Dermis microvascular lymphatic vessel endothelial cell (primary cell): ENCODE results near the gene SURF1. TPM values are rescaled to one million over a fixed set of nuclear protein-coding genes. Genes with fewer than 3 reads are reported as not detected.
A peak's percentile ranks its signal among the peaks of the same experiment; 100 is the strongest.
"Not testable (repeated sequence)": the region's sequence is repeated elsewhere in the genome, so short reads cannot be mapped to it uniquely, and the experiment has no call there.

Experiments
- DNase-seq, 2 donors: peaks; one replicate each; pipeline versions ENCODE4 v3.0.0 to v3.0.0-alpha.2; 2010; ENCODE audit warnings: low read depth in 2 of 2
- total RNA-seq: library from RNA; depleted of rRNA; stranded (reverse); fragments of >200 nt; gene quantifications from 2 replicates; pipeline ENCODE4 v1.2.1, GENCODE V29; 2014

The SURF1 gene
- total RNA-seq, 1 donor from 2014 or later = 21.6 TPM

- DNase-seq = no peak
These were observed 27.2 kb upstream of the SURF1 start for GRCh38 chr9:133383438-133383837.

- no peak for DNase-seq
These were observed 26.3 kb upstream of the SURF1 start for GRCh38 chr9:133382507-133383141.

GRCh38 chr9:133380734-133381133 is 24.4 kb upstream of the SURF1 start:
- DNase-seq = no peak

GRCh38 chr9:133379153-133380086 is 23.1 kb upstream of the SURF1 start:
- no peak for DNase-seq

- DNase-seq = no peak
These were observed 22.2 kb upstream of the SURF1 start for GRCh38 chr9:133378408-133378962.

GRCh38 chr9:133377721-133378216 is 21.5 kb upstream of the SURF1 start:
- no peak for DNase-seq

- not testable (repeated sequence) for DNase-seq
These were observed 21.0 kb upstream of the SURF1 start for GRCh38 chr9:133377280-133377679.

- DNase-seq = peak; percentile 86 to 98
These were observed 19.7 kb upstream of the SURF1 start, which contains the start of the genes STKLD1 and SURF4 for GRCh38 chr9:133375724-133376654. Gene STKLD1 (plus strand): TSS chr9:133376366. CDS start chr9:133376474, 108 bp downstream. Gene SURF4 (minus strand): TSS chr9:133376060. CDS start chr9:133375969, 91 bp downstream.

GRCh38 chr9:133375116-133375723 is 18.9 kb upstream of the SURF1 start:
- DNase-seq = peak in 1 of 2 donors; percentile 54

GRCh38 chr9:133374612-133375115 is 18.4 kb upstream of the SURF1 start:
- peak in 1 of 2 donors; percentile 36 for DNase-seq

GRCh38 chr9:133372144-133372543 is 15.9 kb upstream of the SURF1 start:
- DNase-seq = no peak

- no peak for DNase-seq
These were observed 15.0 kb upstream of the SURF1 start for GRCh38 chr9:133371261-133371711.

GRCh38 chr9:133370685-133371084 is 14.4 kb upstream of the SURF1 start:
- no peak for DNase-seq

GRCh38 chr9:133369933-133370332 is 13.6 kb upstream of the SURF1 start:
- DNase-seq = no peak

GRCh38 chr9:133369422-133369821 is 13.1 kb upstream of the SURF1 start:
- DNase-seq = no peak

GRCh38 chr9:133368249-133368881 is 12.1 kb upstream of the SURF1 start:
- peak; percentile 65 to 78 for DNase-seq

GRCh38 chr9:133367778-133368177 is 11.5 kb upstream of the SURF1 start:
- no peak for DNase-seq

- DNase-seq = no peak
These were observed 10.9 kb upstream of the SURF1 start for GRCh38 chr9:133367221-133367620.

GRCh38 chr9:133366435-133366834 is 10.1 kb upstream of the SURF1 start:
- DNase-seq = no peak
